Tibial nerve (tissue), 4 donors: ENCODE results near the gene TPK1. TPM values are rescaled to one million over a fixed set of nuclear protein-coding genes. Genes with fewer than 3 reads are reported as not detected.

Source experiments
- DNase-seq, 2 donors: peaks; one replicate each; pipeline ENCODE4 v3.0.0-alpha.2; 2019; ENCODE audit warnings: low spot score in 2 of 2
- H3K27ac ChIP-seq, 4 donors: fragments of 200-600 bp; sonication (generic) in 3 of 4; one replicate each; pipeline ENCODE4 v1.5.1; 2017 to 2019; ENCODE audit warnings: mild to moderate bottlenecking in 1 of 4
- H3K27me3 ChIP-seq, 2 donors: fragments of 200-600 bp; sonication (generic) in 1 of 2; one replicate each; pipeline versions ENCODE4 v1.5.1 to v1.6.0; 2017 to 2019
- H3K36me3 ChIP-seq, 3 donors: fragments of 200-600 bp; sonication (generic); one replicate each; pipeline ENCODE4 v1.5.1; 2018 to 2019
- H3K4me1 ChIP-seq, 4 donors: fragments of 200-600 bp; sonication (generic) in 3 of 4; one replicate each; pipeline ENCODE4 v1.5.1; 2017 to 2019
- H3K4me3 ChIP-seq, 4 donors: fragments of 200-600 bp; sonication (generic) in 3 of 4; one replicate each; pipeline ENCODE4 v1.5.1; 2017 to 2019; ENCODE audit warnings: mild to moderate bottlenecking in 1 of 4, moderate library complexity in 1 of 4
- H3K9me3 ChIP-seq, 4 donors: fragments of 200-600 bp; sonication (generic) in 3 of 4; one replicate each; pipeline ENCODE4 v1.5.1; 2017 to 2019
- EP300 ChIP-seq, 2 donors: sonication (generic); formaldehyde crosslinking; IDR thresholded peaks; one replicate each; pipeline ENCODE4 v1.6.1; 2017; ENCODE audit warnings: antibody characterized with exemption in 2 of 2, mild to moderate bottlenecking in 1 of 2
- POLR2A ChIP-seq, 2 donors: fragments of 450-650 bp; IDR thresholded peaks; one replicate each; pipeline ENCODE4 v1.6.1; 2017; ENCODE audit warnings: antibody characterized with exemption in 2 of 2, mild to moderate bottlenecking in 2 of 2, moderate library complexity in 2 of 2
- WGBS, 2 donors: methylation state at CpG; one replicate each; pipeline ENCODE4 v1.1.5; 2018; 5-methylcytosine and 5-hydroxymethylcytosine counted together
- total RNA-seq, 4 donors: library from RNA; depleted of rRNA; stranded (reverse); fragments of >200 nt; gene quantifications; one replicate each; pipeline ENCODE4 v1.1.0, GENCODE V29; 2016
- TF ChIP-seq, protein P1 (sequence below), 5 experiments: fragments of 200-600 bp in 3 of 5; fragments of 450-650 bp in 2 of 5; sonication (generic) in 3 of 5; IDR thresholded peaks; one replicate each; pipeline ENCODE4 v1.5.1; 2016 to 2019; ENCODE audit warnings: antibody characterized with exemption in 5 of 5, mild to moderate bottlenecking in 3 of 5, moderate library complexity in 2 of 5

The TPK1 gene
- total RNA-seq, 4 donors from 2014 or later, result 4.5 to 18.8 (median 8.3) TPM

- Histone ChIP-seq H3K9me3 (no peaks in the 10 kb centered on the region), H3K27me3 (no peaks in the 10 kb centered on the region), H3K4me3 (no peak overlapping the region), H3K36me3 (peaks cover 0 to 8% (median 0%) of the 10 kb centered on the region in 3 donors), H3K27ac (no peak overlapping the region), H3K4me1 (no peaks in the 10 kb centered on the region)
- 82 to 86% methylated on average over 3 of the region's 3 CpGs for WGBS, 2 donors
- TF ChIP-seq, protein P1, sequence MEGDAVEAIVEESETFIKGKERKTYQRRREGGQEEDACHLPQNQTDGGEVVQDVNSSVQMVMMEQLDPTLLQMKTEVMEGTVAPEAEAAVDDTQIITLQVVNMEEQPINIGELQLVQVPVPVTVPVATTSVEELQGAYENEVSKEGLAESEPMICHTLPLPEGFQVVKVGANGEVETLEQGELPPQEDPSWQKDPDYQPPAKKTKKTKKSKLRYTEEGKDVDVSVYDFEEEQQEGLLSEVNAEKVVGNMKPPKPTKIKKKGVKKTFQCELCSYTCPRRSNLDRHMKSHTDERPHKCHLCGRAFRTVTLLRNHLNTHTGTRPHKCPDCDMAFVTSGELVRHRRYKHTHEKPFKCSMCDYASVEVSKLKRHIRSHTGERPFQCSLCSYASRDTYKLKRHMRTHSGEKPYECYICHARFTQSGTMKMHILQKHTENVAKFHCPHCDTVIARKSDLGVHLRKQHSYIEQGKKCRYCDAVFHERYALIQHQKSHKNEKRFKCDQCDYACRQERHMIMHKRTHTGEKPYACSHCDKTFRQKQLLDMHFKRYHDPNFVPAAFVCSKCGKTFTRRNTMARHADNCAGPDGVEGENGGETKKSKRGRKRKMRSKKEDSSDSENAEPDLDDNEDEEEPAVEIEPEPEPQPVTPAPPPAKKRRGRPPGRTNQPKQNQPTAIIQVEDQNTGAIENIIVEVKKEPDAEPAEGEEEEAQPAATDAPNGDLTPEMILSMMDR (IDR thresholded peaks at IDR 0.05), result peak in 1 of 5 experiments; percentile 10
- no peak for TF ChIP-seq EP300 (IDR thresholded peaks at IDR 0.05)
- no peak for TF ChIP-seq POLR2A (IDR thresholded peaks at IDR 0.05)
- no peak for DNase-seq
These were observed 381.4 kb downstream of the TPK1 start for GRCh38 chr7:144454256-144455039.

DNA sequence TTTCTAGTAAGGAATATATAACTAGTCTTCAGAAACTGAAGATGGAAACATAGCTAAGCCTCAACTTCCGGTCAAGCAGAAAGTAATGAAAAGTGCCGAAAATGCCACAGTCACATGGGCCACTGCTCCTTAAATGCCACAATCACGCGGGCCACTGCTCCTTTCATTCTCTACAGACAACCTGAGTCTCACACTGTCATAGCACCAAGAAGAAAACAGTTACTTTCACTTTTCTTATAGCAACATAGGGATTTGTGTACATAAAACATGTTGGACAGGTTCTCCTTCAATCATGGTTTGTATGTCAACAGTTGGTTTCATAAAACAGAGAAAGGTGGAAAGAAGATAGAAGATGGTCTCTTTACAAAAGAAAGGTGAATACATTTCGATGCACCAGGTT lies 383.8 kb downstream of the TPK1 start:
- TF ChIP-seq EP300 (IDR thresholded peaks at IDR 0.05) (no peak), POLR2A (IDR thresholded peaks at IDR 0.05) (no peak)
- TF ChIP-seq, protein P1 (IDR thresholded peaks at IDR 0.05), result no peak
- WGBS, 2 donors, result 94% methylated on average over 5 of the region's 5 CpGs
- H3K9me3 ChIP-seq, result no peaks in the 10 kb centered on the region
- H3K4me3 ChIP-seq, result no peak overlapping the region
- no peaks in the 10 kb centered on the region for H3K4me1 ChIP-seq
- H3K27ac ChIP-seq, result no peak overlapping the region
- H3K36me3 ChIP-seq, result peaks cover 0 to 8% (median 0%) of the 10 kb centered on the region in 3 donors
- no peaks in the 10 kb centered on the region for H3K27me3 ChIP-seq
- no peak for DNase-seq

GRCh38 chr7:144445590-144445989 lies 390.3 kb downstream of the TPK1 start:
- 63 to 82% methylated on average over 1 of the region's 1 CpG for WGBS, 2 donors
- H3K4me3 ChIP-seq, result no peak overlapping the region

GRCh38 chr7:144439717-144440205 lies 396.1 kb downstream of the TPK1 start:
- TF ChIP-seq, protein P1 (IDR thresholded peaks at IDR 0.05), result no peak
- TF ChIP-seq POLR2A (IDR thresholded peaks at IDR 0.05), result no peak
- no peak for TF ChIP-seq EP300 (IDR thresholded peaks at IDR 0.05)
- no peak overlapping the region for H3K4me3 ChIP-seq
- H3K4me1 ChIP-seq, result no peaks in the 10 kb centered on the region

More at GRCh38 chr7:144445590-144445989, 390.3 kb downstream of the TPK1 start:
- TF ChIP-seq EP300 (IDR thresholded peaks at IDR 0.05), result no peak
- TF ChIP-seq POLR2A (IDR thresholded peaks at IDR 0.05), result no peak
- TF ChIP-seq, protein P1 (IDR thresholded peaks at IDR 0.05), result no peak
- no peaks in the 10 kb centered on the region for H3K9me3 ChIP-seq
- no peaks in the 10 kb centered on the region for H3K4me1 ChIP-seq
- no peaks in the 10 kb centered on the region for H3K36me3 ChIP-seq
- no peaks in the 10 kb centered on the region for H3K27me3 ChIP-seq
- no peak for DNase-seq
- no peak overlapping the region for H3K27ac ChIP-seq

GRCh38 chr7:144438759-144439158 lies 397.1 kb downstream of the TPK1 start:
- DNase-seq, result no peak
- Histone ChIP-seq H3K4me1 (no peaks in the 10 kb centered on the region), H3K27ac (no peak overlapping the region), H3K27me3 (no peaks in the 10 kb centered on the region), H3K9me3 (no peaks in the 10 kb centered on the region), H3K36me3 (no peaks in the 10 kb centered on the region), H3K4me3 (no peak overlapping the region)
- WGBS, 2 donors, result 88 to 94% methylated on average over 3 of the region's 3 CpGs
- TF ChIP-seq EP300 (IDR thresholded peaks at IDR 0.05) (no peak), POLR2A (IDR thresholded peaks at IDR 0.05) (no peak)
- TF ChIP-seq, protein P1 (IDR thresholded peaks at IDR 0.05), result no peak

More at GRCh38 chr7:144439717-144440205, 396.1 kb downstream of the TPK1 start:
- 60 to 65% methylated on average over 5 of the region's 5 CpGs for WGBS, 2 donors
- H3K27ac ChIP-seq, result no peak overlapping the region
- no peaks in the 10 kb centered on the region for H3K9me3 ChIP-seq
- no peaks in the 10 kb centered on the region for H3K27me3 ChIP-seq
- H3K36me3 ChIP-seq, result no peaks in the 10 kb centered on the region
- no peak for DNase-seq
